IMR-90 (cell line): ENCODE measurements around the gene DNMT3A. TPM values are rescaled to one million over a fixed set of nuclear protein-coding genes. Genes with fewer than 3 reads are reported as not detected.

ENCODE experiments used
- ATAC-seq: fragments of 200-7000 bp; cut with Tn5 transposase; 2 replicates; pipeline ENCODE4 v1.9.1; 2020; ENCODE audit warnings: low read depth, mild to moderate bottlenecking, moderate library complexity
- BruUV-seq: library from RNA; stranded (reverse); fragments of 400-500 nt; replicated peaks from 2 replicates; lab custom pipeline; 2021; lab: Mats Ljungman, UMichigan
- CTCF ChIA-PET: fragments of 300-600 bp; formaldehyde crosslinking; extraction: SDS; loops from one replicate; lab custom pipeline; 2021; ENCODE audit warnings: antibody characterized with exemption; lab: Yijun Ruan, JAX
- POLR2A ChIA-PET: fragments of 300-600 bp; sonication (Branson Sonifier 250); formaldehyde crosslinking; loops from one replicate; lab custom pipeline; 2022; ENCODE audit warnings: antibody characterized with exemption; ENCODE audit not compliant: unreplicated experiment; lab: Charles Lee
- DNase-seq: peaks from one replicate; pipeline ENCODE4 v3.0.0; 2013
- H2AFZ ChIP-seq: replicated peaks from 2 replicates; pipeline ENCODE3; 2013; ENCODE audit warnings: low read length, mild to moderate bottlenecking; ENCODE audit not compliant: poor library complexity
- H2AK5ac ChIP-seq: 2 replicates; pipeline ENCODE4 v1.6.1; 2013; ENCODE audit warnings: low read depth, low read length, inconsistent platforms
- H2AK9ac ChIP-seq: replicated peaks from 2 replicates; pipeline ENCODE3; 2013; ENCODE audit warnings: mild to moderate bottlenecking, low read depth, low read length, moderate library complexity; ENCODE audit not compliant: poor library complexity
- H2BK120ac ChIP-seq: 2 replicates; pipeline ENCODE4 v1.6.1; 2013; ENCODE audit warnings: low read depth, low read length, inconsistent platforms
- H2BK15ac ChIP-seq: 3 replicates; pipeline ENCODE4 v1.6.1; 2013; ENCODE audit warnings: low read depth, low read length, inconsistent platforms
- H2BK20ac ChIP-seq: 2 replicates; pipeline ENCODE4 v1.6.1; 2013; ENCODE audit warnings: low read depth, mild to moderate bottlenecking, inconsistent platforms, low read length, moderate library complexity
- H2BK5ac ChIP-seq: 2 replicates; pipeline ENCODE4 v1.6.1; 2013; ENCODE audit warnings: mild to moderate bottlenecking, low read depth, low read length, inconsistent platforms; ENCODE audit not compliant: poor library complexity, severe bottlenecking
- H3K14ac ChIP-seq: replicated peaks from 2 replicates; pipeline ENCODE4 v1.6.1; 2013; ENCODE audit warnings: low read depth, low read length, inconsistent platforms
- H3K18ac ChIP-seq: 2 replicates; pipeline ENCODE4 v1.6.1; 2013; ENCODE audit warnings: low read depth, low read length, control low read depth
- H3K23ac ChIP-seq: 2 replicates; pipeline ENCODE4 v1.6.1; 2013; ENCODE audit warnings: low read depth, low read length, inconsistent platforms
- H3K27ac ChIP-seq: 2 replicates; pipeline ENCODE4 v1.5.1; 2013; ENCODE audit warnings: mild to moderate bottlenecking, control low read depth, low read length; ENCODE audit not compliant: insufficient read depth
- H3K27me3 ChIP-seq: 2 replicates; pipeline ENCODE4 v1.6.1; 2013; ENCODE audit warnings: low read length; ENCODE audit not compliant: control insufficient read depth, insufficient read depth
- H3K36me3 ChIP-seq: 2 replicates; pipeline ENCODE4 v1.6.1; 2013; ENCODE audit warnings: low read length, mixed read lengths; ENCODE audit not compliant: control insufficient read depth, insufficient read depth
- H3K4ac ChIP-seq: 2 replicates; pipeline ENCODE4 v1.6.1; 2013; ENCODE audit warnings: low read depth, low read length, inconsistent platforms
- H3K4me1 ChIP-seq: 2 replicates; pipeline ENCODE4 v1.6.1; 2013; ENCODE audit warnings: low read length, mixed read lengths; ENCODE audit not compliant: control insufficient read depth, insufficient read depth
- H3K4me2 ChIP-seq: 2 replicates; pipeline ENCODE4 v1.6.1; 2013; ENCODE audit warnings: low read depth, mild to moderate bottlenecking, control low read depth, low read length, moderate library complexity
- H3K4me3 ChIP-seq: 2 replicates; pipeline ENCODE4 v1.5.1; 2013; ENCODE audit warnings: low read depth, mild to moderate bottlenecking, control low read depth, low read length, moderate library complexity; ENCODE audit not compliant: insufficient read depth
- H3K56ac ChIP-seq: 2 replicates; pipeline ENCODE4 v1.6.1; 2013; ENCODE audit warnings: low read length, inconsistent platforms; ENCODE audit not compliant: insufficient read depth; ENCODE audit errors: extremely low read depth
- H3K79me1 ChIP-seq, 2 experiments: 2 replicates each; pipeline ENCODE4 v1.6.1; 2013; ENCODE audit warnings: low read length in 2 of 2, inconsistent platforms in 1 of 2, low read depth in 1 of 2
- H3K9ac ChIP-seq: 2 replicates; pipeline ENCODE4 v1.6.1; 2013; ENCODE audit warnings: low read depth, low read length, control low read depth
- H3K9me1 ChIP-seq: 2 replicates; pipeline ENCODE4 v1.6.1; 2013; ENCODE audit warnings: low read length, inconsistent platforms; ENCODE audit not compliant: insufficient read depth
- H3K9me3 ChIP-seq: 2 replicates; pipeline ENCODE4 v1.6.1; 2013; ENCODE audit warnings: low read length; ENCODE audit not compliant: control insufficient read depth, insufficient read depth
- H4K20me1 ChIP-seq: 2 replicates; pipeline ENCODE4 v1.6.1; 2013; ENCODE audit warnings: low read length, inconsistent platforms; ENCODE audit not compliant: insufficient read depth
- H4K5ac ChIP-seq: 2 replicates; pipeline ENCODE4 v1.6.1; 2013; ENCODE audit warnings: mild to moderate bottlenecking, low read depth, low read length, control low read depth
- H4K8ac ChIP-seq, 2 experiments: 2 replicates each; pipeline ENCODE4 v1.6.1; 2013; ENCODE audit warnings: low read depth in 2 of 2, low read length in 2 of 2, control low read depth in 1 of 2, inconsistent platforms in 1 of 2
- H4K91ac ChIP-seq: 2 replicates; pipeline ENCODE4 v1.6.1; 2013; ENCODE audit warnings: low read depth, low read length, inconsistent platforms; ENCODE audit not compliant: insufficient read depth
- BHLHE40 ChIP-seq: fragments of 150-350 bp; IDR thresholded peaks from 2 replicates; pipeline ENCODE4 v1.6.1; 2016; ENCODE audit warnings: mild to moderate bottlenecking, low read depth, low read length
- CEBPB ChIP-seq: IDR thresholded peaks from 2 replicates; pipeline ENCODE4 v1.6.1; 2012; ENCODE audit warnings: low read depth, low read length, improper control_type of control experiment
- CHD1 ChIP-seq: IDR thresholded peaks from 2 replicates; pipeline ENCODE4 v1.6.1; 2012; ENCODE audit warnings: low read depth, low read length, improper control_type of control experiment
- FOS ChIP-seq: fragments of 150-350 bp; IDR thresholded peaks from 2 replicates; pipeline ENCODE4 v1.6.1; 2016; ENCODE audit warnings: low read depth, low read length
- MAFK ChIP-seq: IDR thresholded peaks from 2 replicates; pipeline ENCODE4 v1.6.1; 2012; ENCODE audit warnings: low read depth, low read length, improper control_type of control experiment
- MAZ ChIP-seq: IDR thresholded peaks from 2 replicates; pipeline ENCODE4 v1.6.1; 2012; ENCODE audit warnings: low read depth, mild to moderate bottlenecking, low read length, improper control_type of control experiment, moderate library complexity, borderline replicate concordance
- RAD21 ChIP-seq: IDR thresholded peaks from 2 replicates; pipeline ENCODE4 v1.6.1; 2012; ENCODE audit warnings: low read length, improper control_type of control experiment
- RFX5 ChIP-seq: IDR thresholded peaks from 2 replicates; pipeline ENCODE4 v1.8.0; 2012; ENCODE audit warnings: low read depth, mild to moderate bottlenecking, low read length, moderate library complexity
- SMC3 ChIP-seq: fragments of 150-350 bp; IDR thresholded peaks from 2 replicates; pipeline ENCODE4 v1.6.1; 2016; ENCODE audit warnings: low read depth, mild to moderate bottlenecking, antibody characterized with exemption, low read length, moderate library complexity
- WGBS, 2 experiments: methylation state at CpG; one replicate each; pipeline versions ENCODE4 v1.1.5 to v1.1.7; 2013; ENCODE audit warnings: missing lambda C conversion rate in 2 of 2; ENCODE audit not compliant: insufficient read length in 1 of 2; ENCODE audit errors: extremely low coverage in 2 of 2; 5-methylcytosine and 5-hydroxymethylcytosine counted together
- dilution Hi-C: fragments of 300-500 bp; cut with HindIII; formaldehyde crosslinking; loops from one replicate; pipeline ENCODE4 v1.14.3; 2018; ENCODE audit warnings: low sequenced_read_pairs; ENCODE audit not compliant: unreplicated experiment
- in situ Hi-C: fragments of 300-500 bp; cut with MboI; formaldehyde crosslinking; loops from 3 replicates; pipeline ENCODE4 v1.14.3; 2019; ENCODE audit warnings: low sequenced_read_pairs, inconsistent platforms, mixed read lengths
- intact Hi-C: fragments of 100-400 bp; cut with micrococcal nuclease; formaldehyde crosslinking; loops from 2 replicates; pipeline ENCODE4 v1.10.0; 2022
- polyA plus RNA-seq, 3 experiments: library from polyadenylated mRNA; depleted of rRNA; stranded (reverse); fragments of >200 nt; gene quantifications; 2 replicates each; pipeline ENCODE4 v1.2.3, GENCODE V29; 2012; ENCODE audit warnings: low replicate concordance in 1 of 3
- total RNA-seq: library from RNA; depleted of rRNA; stranded (reverse); fragments of >200 nt; gene quantifications from 2 replicates; pipeline ENCODE4 v1.2.3, GENCODE V29; 2012

The DNMT3A gene
- total and polyA plus RNA-seq, 2 of the 4 experiments (the other 2 are of a cell fraction), result 4.4 to 9.7 TPM

DNA sequence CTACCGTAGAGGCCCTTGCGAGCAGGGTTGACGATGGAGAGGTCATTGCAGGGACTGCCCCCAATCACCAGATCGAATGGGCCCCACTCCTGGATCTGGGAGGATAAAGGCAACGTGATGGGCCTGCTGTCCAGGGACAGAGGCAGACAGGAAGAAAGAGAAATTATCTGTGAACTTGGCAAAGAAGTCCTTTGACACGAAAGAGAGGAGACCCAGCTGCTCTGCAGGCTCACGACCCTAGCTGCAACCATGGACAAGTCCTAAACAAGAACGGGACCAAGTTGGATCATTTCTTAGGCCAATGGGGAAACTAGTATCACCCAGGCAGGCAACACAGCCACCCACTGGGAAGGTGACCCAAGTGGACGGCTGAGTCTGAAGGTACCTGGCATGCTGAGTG is 101.1 kb downstream of the DNMT3A start:
- Histone ChIP-seq H3K79me1 (no peaks in the 10 kb centered on the region), H3K9me3 (no peaks in the 10 kb centered on the region), H3K27me3 (no peaks in the 10 kb centered on the region), H3K9ac (no peak overlapping the region), H3K4me3 (no peak overlapping the region), H2BK5ac (no peak overlapping the region), H4K8ac (no peak overlapping the region), H3K4ac (no peak overlapping the region), H3K14ac (no peak overlapping the region), H2AK9ac (no peak overlapping the region), H3K4me1 (no peaks in the 10 kb centered on the region), H3K56ac (no peak overlapping the region), H2AK5ac (no peak overlapping the region), H4K91ac (no peak overlapping the region), H3K36me3 (peaks cover 72% of the 10 kb centered on the region), H2BK15ac (no peak overlapping the region), H4K5ac (no peak overlapping the region), H4K20me1 (no peaks in the 10 kb centered on the region; the same call in 1 of the 2 replicates), H3K18ac (no peak overlapping the region), H2AFZ (no peak overlapping the region), H3K4me2 (no peak overlapping the region), H2BK120ac (no peak overlapping the region), H3K23ac (no peak overlapping the region), H3K27ac (no peak overlapping the region), H3K9me1 (peaks cover 3% of the 10 kb centered on the region; the same call in 1 of the 2 replicates), H2BK20ac (no peak overlapping the region)
- ChIA-PET POLR2A (no interaction called here), CTCF (no interaction called here)
- ATAC-seq (no peak), DNase-seq (no peak)
- dilution Hi-C loops, result no loop called here
- TF ChIP-seq CEBPB, result no peak
- TF ChIP-seq CHD1, result no peak
- no peak for TF ChIP-seq RFX5
- no peak for TF ChIP-seq MAFK
- no peak for TF ChIP-seq BHLHE40
- no peak for TF ChIP-seq RAD21
- TF ChIP-seq SMC3, result no peak
- TF ChIP-seq MAZ, result no peak
- TF ChIP-seq FOS, result no peak
- BruUV-seq, result no TSS peak
- intact Hi-C loops, result no loop called here
- in situ Hi-C loops, result no loop called here
- 90% methylated on average over 2 of the region's 9 CpGs; no CpG with 5 or more reads in 1 of the 2 experiments for WGBS, 2 experiments
